GM12875 (cell line): Measurements from ENCODE around the gene PCDHGB7.
A peak's percentile ranks its signal among the peaks of the same experiment; 100 is the strongest.
"Not testable (repeated sequence)": the region's sequence is repeated elsewhere in the genome, so short reads cannot be mapped to it uniquely, and the experiment has no call there.

Experiments
- H3K4me3 ChIP-seq: one replicate; pipeline ENCODE4 v1.5.1; 2011; ENCODE audit warnings: low read depth, low read length, control low read depth
- CTCF ChIP-seq: IDR thresholded peaks from 2 replicates; pipeline ENCODE4 v1.5.1; 2011; ENCODE audit warnings: low read depth, mild to moderate bottlenecking, control low read depth, inconsistent platforms, low read length, moderate library complexity, borderline replicate concordance; ENCODE audit not compliant: insufficient read depth

The PCDHGB7 gene

GRCh38 chr5:141402553-141403243, 14.8 kb upstream of the PCDHGB7 start, which contains the start of gene PCDHGA9:
PCDHGA9 (plus strand) TSS chr5:141402778; CDS start chr5:141402953, 175 bp downstream.
- no peak within 1 kb of the TSS for H3K4me3 ChIP-seq
- peak; percentile 36; the same call in 1 of the 2 replicates for TF ChIP-seq CTCF

GRCh38 chr5:141403387-141403786, 14.1 kb upstream of the PCDHGB7 start:
- TF ChIP-seq CTCF: no peak
- no peak overlapping the region for H3K4me3 ChIP-seq

- H3K4me3 ChIP-seq: not testable (repeated sequence)
- peak; percentile 47; the same call in 1 of the 2 replicates for TF ChIP-seq CTCF
Observed at GRCh38 chr5:141407790-141408505, 9.5 kb upstream of the PCDHGB7 start, which contains the start of gene PCDHGB6. PCDHGB6 (plus strand) TSS chr5:141408021; CDS start chr5:141408203, 182 bp downstream.

GRCh38 chr5:141409598-141410306, 7.7 kb upstream of the PCDHGB7 start:
- no peak for TF ChIP-seq CTCF
- no peak overlapping the region for H3K4me3 ChIP-seq

- TF ChIP-seq CTCF: no peak
- H3K4me3 ChIP-seq: no peak overlapping the region
Observed at GRCh38 chr5:141411575-141411974, 5.9 kb upstream of the PCDHGB7 start.

GRCh38 chr5:141412854-141413539, 4.5 kb upstream of the PCDHGB7 start, which contains the start of gene PCDHGA10:
PCDHGA10 (plus strand) TSS chr5:141412987; CDS start chr5:141413176, 189 bp downstream.
- peak; percentile 66 for TF ChIP-seq CTCF
- H3K4me3 ChIP-seq: peak within 1 kb of the TSS; percentile 79
